Upper lobe of left lung (tissue), 4 donors: ENCODE measurements around the gene LRRC47.

ENCODE experiments used
- EP300 ChIP-seq, 4 donors: sonication (generic); formaldehyde crosslinking; IDR thresholded peaks; one replicate each; pipeline ENCODE4 v1.5.1; 2017; ENCODE audit warnings: antibody characterized with exemption in 4 of 4, control low read depth in 2 of 4
- POLR2A ChIP-seq, 4 donors: fragments of 450-650 bp; IDR thresholded peaks; one replicate each; pipeline ENCODE4 v1.5.1; 2016 to 2017; ENCODE audit warnings: antibody characterized with exemption in 4 of 4, mild to moderate bottlenecking in 2 of 4
- POLR2AphosphoS5 ChIP-seq, 2 donors: sonication (generic); formaldehyde crosslinking; IDR thresholded peaks; one replicate each; pipeline ENCODE4 v1.5.1; 2017; ENCODE audit warnings: antibody characterized with exemption in 2 of 2
- TF ChIP-seq, protein P1 (sequence below), 6 experiments: fragments of 450-650 bp in 4 of 6; fragments of 200-600 bp in 2 of 6; sonication (generic) in 2 of 6; IDR thresholded peaks; one replicate each; pipeline ENCODE4 v1.5.1; 2016 to 2019; ENCODE audit warnings: antibody characterized with exemption in 6 of 6

DNA sequence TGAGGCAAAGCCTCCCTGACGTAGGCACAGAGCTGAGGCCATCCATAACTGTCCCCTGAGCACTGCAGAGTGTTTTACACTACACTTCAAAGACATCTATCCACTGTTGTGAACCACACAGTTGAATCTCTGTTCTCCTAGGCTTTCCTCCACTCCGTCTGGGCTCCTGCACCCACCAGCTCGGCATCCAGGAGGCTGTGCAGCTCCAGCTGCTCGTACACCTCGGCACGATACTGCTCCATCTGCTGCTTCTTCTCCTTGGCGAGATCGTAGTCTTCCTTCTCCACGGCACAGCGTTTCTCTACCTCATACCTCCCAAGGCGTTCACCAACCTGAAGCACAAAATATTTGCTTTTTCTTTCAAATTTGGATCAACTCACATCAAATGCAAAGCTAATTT, 42.5 kb upstream of the LRRC47 start:
- no peak for TF ChIP-seq POLR2AphosphoS5 (IDR thresholded peaks at IDR 0.05)
- TF ChIP-seq, protein P1, sequence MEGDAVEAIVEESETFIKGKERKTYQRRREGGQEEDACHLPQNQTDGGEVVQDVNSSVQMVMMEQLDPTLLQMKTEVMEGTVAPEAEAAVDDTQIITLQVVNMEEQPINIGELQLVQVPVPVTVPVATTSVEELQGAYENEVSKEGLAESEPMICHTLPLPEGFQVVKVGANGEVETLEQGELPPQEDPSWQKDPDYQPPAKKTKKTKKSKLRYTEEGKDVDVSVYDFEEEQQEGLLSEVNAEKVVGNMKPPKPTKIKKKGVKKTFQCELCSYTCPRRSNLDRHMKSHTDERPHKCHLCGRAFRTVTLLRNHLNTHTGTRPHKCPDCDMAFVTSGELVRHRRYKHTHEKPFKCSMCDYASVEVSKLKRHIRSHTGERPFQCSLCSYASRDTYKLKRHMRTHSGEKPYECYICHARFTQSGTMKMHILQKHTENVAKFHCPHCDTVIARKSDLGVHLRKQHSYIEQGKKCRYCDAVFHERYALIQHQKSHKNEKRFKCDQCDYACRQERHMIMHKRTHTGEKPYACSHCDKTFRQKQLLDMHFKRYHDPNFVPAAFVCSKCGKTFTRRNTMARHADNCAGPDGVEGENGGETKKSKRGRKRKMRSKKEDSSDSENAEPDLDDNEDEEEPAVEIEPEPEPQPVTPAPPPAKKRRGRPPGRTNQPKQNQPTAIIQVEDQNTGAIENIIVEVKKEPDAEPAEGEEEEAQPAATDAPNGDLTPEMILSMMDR (IDR thresholded peaks at IDR 0.05): no peak
- no peak for TF ChIP-seq POLR2A (IDR thresholded peaks at IDR 0.05)
- TF ChIP-seq EP300 (IDR thresholded peaks at IDR 0.05): no peak
